Stimulated activated CD8-positive, alpha-beta memory T cell treated with anti-CD3 and anti-CD28 coated beads, Interleukin-12 subunit alpha, Interleukin-12 subunit beta, amount 100 ng/mL, for 24 hours (primary cell): ENCODE data around the gene C17orf113.

ENCODE experiments used
- DNase-seq: peaks from one replicate; pipeline ENCODE4 v3.0.0-alpha.2; 2020; ENCODE audit errors: extremely low read depth

The C17orf113 gene

GRCh38 chr17:42050393-42051012, at the start of gene C17orf113:
TSS of gene C17orf113 (minus strand) at chr17:42050601. CDS start at chr17:42043376, 7,225 bp downstream.
- DNase-seq = no peak

- DNase-seq = no peak
Observed at GRCh38 chr17:42098730-42099399, 48.5 kb upstream of the C17orf113 start.

GRCh38 chr17:42097691-42098631, 47.6 kb upstream of the C17orf113 start, which contains the start of gene ZNF385C:
TSS of gene ZNF385C (minus strand) at chr17:42098473. CDS start at chr17:42063056, 35,417 bp downstream.
- no peak for DNase-seq

- no peak for DNase-seq
Observed at GRCh38 chr17:42096360-42097111, 46.1 kb upstream of the C17orf113 start.

GRCh38 chr17:42094375-42095069, 44.1 kb upstream of the C17orf113 start:
- DNase-seq = no peak

- no peak for DNase-seq
Observed at GRCh38 chr17:42092939-42093338, 42.5 kb upstream of the C17orf113 start.

GRCh38 chr17:42090964-42091790, 40.8 kb upstream of the C17orf113 start:
- DNase-seq = no peak

GRCh38 chr17:42088736-42089135, 38.3 kb upstream of the C17orf113 start:
- DNase-seq = no peak

- no peak for DNase-seq
Observed at GRCh38 chr17:42087736-42088705, 37.6 kb upstream of the C17orf113 start.

GRCh38 chr17:42087042-42087701, 36.8 kb upstream of the C17orf113 start:
- DNase-seq = no peak

GRCh38 chr17:42081516-42082129, 31.2 kb upstream of the C17orf113 start:
- no peak for DNase-seq

- DNase-seq = no peak
Observed at GRCh38 chr17:42079541-42079940, 29.1 kb upstream of the C17orf113 start.

GRCh38 chr17:42078396-42079043, 28.1 kb upstream of the C17orf113 start:
- DNase-seq = no peak

GRCh38 chr17:42077755-42078154, 27.4 kb upstream of the C17orf113 start:
- no peak for DNase-seq

GRCh38 chr17:42076797-42077559, 26.6 kb upstream of the C17orf113 start:
- no peak for DNase-seq

GRCh38 chr17:42075789-42076188, 25.4 kb upstream of the C17orf113 start:
- no peak for DNase-seq
